DND-41 (cell line): ENCODE data around the gene TAGLN2.

Experiments
- ATAC-seq: fragments of 200-7000 bp; cut with Tn5 transposase; 3 replicates; pipeline ENCODE4 v1.9.1; 2021; ENCODE audit warnings: low read depth; ENCODE audit not compliant: insufficient read depth
- DNase-seq: peaks from one replicate; pipeline ENCODE4 v3.0.0-alpha.2; 2020
- H2AFZ ChIP-seq: 2 replicates; pipeline ENCODE4 v1.6.0; 2012; ENCODE audit warnings: low read depth, low read length
- H3K27ac ChIP-seq: 2 replicates; pipeline ENCODE4 v1.5.1; 2012; ENCODE audit warnings: low read length, inconsistent platforms
- H3K27me3 ChIP-seq: fragments of 200-600 bp; sonication (generic); 2 replicates; pipeline ENCODE4 v1.6.0; 2012; ENCODE audit warnings: low read length, mild to moderate bottlenecking, inconsistent platforms; ENCODE audit not compliant: insufficient read depth, poor library complexity
- H3K36me3 ChIP-seq: 2 replicates; pipeline ENCODE4 v1.5.1; 2012; ENCODE audit warnings: low read length, inconsistent platforms; ENCODE audit not compliant: insufficient read depth
- H3K4me1 ChIP-seq: 2 replicates; pipeline ENCODE4 v1.5.1; 2012; ENCODE audit warnings: mild to moderate bottlenecking, low read length; ENCODE audit not compliant: insufficient read depth
- H3K4me2 ChIP-seq: 2 replicates; pipeline ENCODE4 v1.6.0; 2012; ENCODE audit warnings: mild to moderate bottlenecking, moderate library complexity, low read length, inconsistent platforms; ENCODE audit not compliant: insufficient read depth
- H3K4me3 ChIP-seq, 2 experiments: fragments of 200-600 bp in 1 of 2; shearing (Covaris generic) in 1 of 2; 2 replicates each; pipeline ENCODE4 v1.5.1; 2012 to 2016; ENCODE audit warnings: inconsistent platforms in 2 of 2, low read length in 2 of 2, mild to moderate bottlenecking in 2 of 2, low read depth in 1 of 2, moderate library complexity in 1 of 2
- H3K79me2 ChIP-seq: 2 replicates; pipeline ENCODE4 v1.6.0; 2012; ENCODE audit warnings: low read length, inconsistent platforms; ENCODE audit not compliant: insufficient read depth
- H3K9ac ChIP-seq: 2 replicates; pipeline ENCODE4 v1.6.0; 2012; ENCODE audit warnings: low read depth, mild to moderate bottlenecking, inconsistent platforms, low read length, moderate library complexity
- H3K9me3 ChIP-seq: 2 replicates; pipeline ENCODE4 v1.5.1; 2012; ENCODE audit warnings: low read length, moderate library complexity, mild to moderate bottlenecking, inconsistent platforms; ENCODE audit not compliant: insufficient read depth, severe bottlenecking
- H4K20me1 ChIP-seq: 2 replicates; pipeline ENCODE4 v1.6.0; 2012; ENCODE audit warnings: low read length; ENCODE audit not compliant: insufficient read depth
- EZH2 ChIP-seq: IDR thresholded peaks from 3 replicates; pipeline ENCODE4 v1.6.1; 2012; ENCODE audit warnings: borderline replicate concordance, low read depth, mild to moderate bottlenecking, moderate library complexity, low read length, inconsistent platforms; ENCODE audit not compliant: severe bottlenecking
- TF ChIP-seq, protein P1 (sequence below): IDR thresholded peaks from 2 replicates; pipeline ENCODE4 v1.5.1; 2012; ENCODE audit warnings: borderline replicate concordance, low read length, moderate library complexity, mild to moderate bottlenecking; ENCODE audit not compliant: poor library complexity, severe bottlenecking; ENCODE audit errors: extremely low read depth

TAGLN2 gene

DNA sequence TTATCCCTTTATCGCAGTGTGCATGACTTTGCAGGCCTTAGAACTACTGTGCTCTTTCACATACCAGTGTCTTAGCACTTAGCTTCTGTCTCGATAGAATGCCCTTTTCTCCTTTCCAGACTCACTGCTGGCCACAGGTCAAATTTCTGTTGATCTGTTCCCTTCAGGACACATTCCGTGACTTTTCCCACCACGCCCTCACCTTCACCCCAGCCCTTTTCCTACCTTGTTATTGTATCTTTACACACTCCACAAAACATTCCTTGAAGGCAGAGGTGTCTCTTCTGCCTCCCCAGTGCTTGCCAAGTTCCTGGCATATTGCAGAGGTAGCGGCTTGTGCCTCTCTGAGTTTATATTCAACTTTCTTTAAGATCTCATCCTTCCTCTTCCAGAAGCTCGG is 23.8 kb upstream of the TAGLN2 start:
- Histone ChIP-seq H3K36me3 (no peaks in the 10 kb centered on the region), H4K20me1 (no peaks in the 10 kb centered on the region; the same call in 1 of the 2 replicates), H3K27me3 (peaks cover 59% of the 10 kb centered on the region), H3K4me1 (peaks cover 6% of the 10 kb centered on the region), H3K9ac (no peak overlapping the region), H2AFZ (no peak overlapping the region), H3K4me3 (no peak overlapping the region), H3K27ac (no peak overlapping the region), H3K4me2 (no peak overlapping the region), H3K79me2 (no peaks in the 10 kb centered on the region), H3K9me3 (no peaks in the 10 kb centered on the region)
- TF ChIP-seq EZH2: peak; percentile 47
- TF ChIP-seq, protein P1, sequence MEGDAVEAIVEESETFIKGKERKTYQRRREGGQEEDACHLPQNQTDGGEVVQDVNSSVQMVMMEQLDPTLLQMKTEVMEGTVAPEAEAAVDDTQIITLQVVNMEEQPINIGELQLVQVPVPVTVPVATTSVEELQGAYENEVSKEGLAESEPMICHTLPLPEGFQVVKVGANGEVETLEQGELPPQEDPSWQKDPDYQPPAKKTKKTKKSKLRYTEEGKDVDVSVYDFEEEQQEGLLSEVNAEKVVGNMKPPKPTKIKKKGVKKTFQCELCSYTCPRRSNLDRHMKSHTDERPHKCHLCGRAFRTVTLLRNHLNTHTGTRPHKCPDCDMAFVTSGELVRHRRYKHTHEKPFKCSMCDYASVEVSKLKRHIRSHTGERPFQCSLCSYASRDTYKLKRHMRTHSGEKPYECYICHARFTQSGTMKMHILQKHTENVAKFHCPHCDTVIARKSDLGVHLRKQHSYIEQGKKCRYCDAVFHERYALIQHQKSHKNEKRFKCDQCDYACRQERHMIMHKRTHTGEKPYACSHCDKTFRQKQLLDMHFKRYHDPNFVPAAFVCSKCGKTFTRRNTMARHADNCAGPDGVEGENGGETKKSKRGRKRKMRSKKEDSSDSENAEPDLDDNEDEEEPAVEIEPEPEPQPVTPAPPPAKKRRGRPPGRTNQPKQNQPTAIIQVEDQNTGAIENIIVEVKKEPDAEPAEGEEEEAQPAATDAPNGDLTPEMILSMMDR: no peak
- no peak for DNase-seq
- ATAC-seq: no peak

- no peak overlapping the region for H3K27ac ChIP-seq
- H3K9ac ChIP-seq: no peak overlapping the region
- H2AFZ ChIP-seq: no peak overlapping the region
- H3K27me3 ChIP-seq: peaks cover 69% of the 10 kb centered on the region
- no peaks in the 10 kb centered on the region; the same call in 1 of the 2 replicates for H4K20me1 ChIP-seq
- no peaks in the 10 kb centered on the region for H3K79me2 ChIP-seq
- TF ChIP-seq EZH2: no peak
- TF ChIP-seq, protein P1: no peak
- no peak for DNase-seq
- peaks cover 6% of the 10 kb centered on the region for H3K4me1 ChIP-seq
- H3K4me3 ChIP-seq: no peak overlapping the region
- ATAC-seq: no peak
- H3K9me3 ChIP-seq: no peaks in the 10 kb centered on the region
- no peak overlapping the region for H3K4me2 ChIP-seq
- H3K36me3 ChIP-seq: no peaks in the 10 kb centered on the region
Measured at GRCh38 chr1:159947942-159948341, 22.6 kb upstream of the TAGLN2 start.

DNA sequence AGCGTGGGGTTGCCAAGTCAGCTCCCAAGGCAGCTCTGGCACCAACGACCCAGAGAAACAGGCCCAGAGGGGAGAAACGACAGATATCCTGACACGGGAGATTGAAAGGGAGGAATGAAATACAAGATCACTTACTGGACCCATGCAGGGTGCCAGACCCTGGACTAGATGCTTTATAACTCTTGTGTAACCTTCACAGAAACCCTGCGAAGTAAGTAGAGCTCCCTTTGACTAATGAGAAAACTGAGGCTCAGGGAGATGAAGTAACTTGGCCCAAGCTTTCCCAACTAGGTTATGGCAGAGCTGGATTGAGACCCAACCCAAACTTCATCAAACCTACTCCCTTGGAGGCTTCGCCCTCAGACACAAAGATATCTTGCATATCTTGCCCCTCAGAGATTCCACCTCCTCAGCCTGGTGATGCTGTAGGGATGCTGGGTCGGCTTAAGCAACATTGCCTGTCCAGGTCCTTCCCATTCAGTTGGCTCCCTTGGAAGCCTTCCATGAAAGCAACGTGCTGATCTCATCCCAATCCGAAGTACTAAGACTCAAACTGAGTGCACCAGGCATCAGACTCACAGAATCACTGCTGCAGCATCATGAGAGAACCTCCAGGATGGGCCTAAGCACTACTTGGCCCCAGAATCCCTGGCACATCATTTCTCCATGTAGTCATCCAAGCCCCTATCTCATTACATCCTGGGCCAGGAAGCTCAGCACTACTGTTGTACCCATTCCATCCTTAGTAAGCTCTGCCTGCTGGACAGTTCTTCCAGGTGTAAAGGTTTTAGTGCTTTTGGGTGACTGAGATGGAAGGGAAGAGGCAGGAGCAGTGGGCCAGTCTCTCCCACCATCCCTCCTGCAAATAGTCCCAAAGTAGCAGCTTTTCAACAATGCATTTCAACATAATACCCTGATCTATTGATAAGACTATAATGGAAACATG is 21.2 kb upstream of the TAGLN2 start:
- no peak for ATAC-seq
- H3K4me3 ChIP-seq: no peak overlapping the region
- H3K4me2 ChIP-seq: no peak overlapping the region
- peaks cover 6% of the 10 kb centered on the region for H3K4me1 ChIP-seq
- H2AFZ ChIP-seq: no peak overlapping the region
- H3K79me2 ChIP-seq: no peaks in the 10 kb centered on the region
- peaks cover 69% of the 10 kb centered on the region for H3K27me3 ChIP-seq
- DNase-seq: no peak
- no peak for TF ChIP-seq EZH2
- H3K27ac ChIP-seq: no peak overlapping the region
- H3K9ac ChIP-seq: no peak overlapping the region
- no peaks in the 10 kb centered on the region for H3K9me3 ChIP-seq
- H3K36me3 ChIP-seq: no peaks in the 10 kb centered on the region
- H4K20me1 ChIP-seq: no peaks in the 10 kb centered on the region; the same call in 1 of the 2 replicates

GRCh38 chr1:159945483-159946241 is 20.4 kb upstream of the TAGLN2 start, which contains the start of gene IGSF9:
IGSF9 (minus strand) TSS chr1:159945613; CDS start chr1:159943454, 2,159 bp downstream.
- ATAC-seq (peak; percentile 99), DNase-seq (peak; percentile 86)
- H3K79me2 ChIP-seq: no peaks in the 10 kb centered on the region
- peaks cover 75% of the 10 kb centered on the region for H3K27me3 ChIP-seq
- H3K27ac ChIP-seq: no peak within 1 kb of the TSS
- no peak within 1 kb of the TSS for H2AFZ ChIP-seq
- no peaks in the 10 kb centered on the region; the same call in 1 of the 2 replicates for H4K20me1 ChIP-seq
- no peak within 1 kb of the TSS for H3K4me3 ChIP-seq
- TF ChIP-seq EZH2: peak; percentile 83
- TF ChIP-seq, protein P1: peak; percentile 51
- peaks cover 6% of the 10 kb centered on the region for H3K4me1 ChIP-seq
- H3K36me3 ChIP-seq: no peaks in the 10 kb centered on the region
- no peak within 1 kb of the TSS for H3K9ac ChIP-seq
- no peaks in the 10 kb centered on the region for H3K9me3 ChIP-seq
- H3K4me2 ChIP-seq: peak within 1 kb of the TSS; percentile 15; the same call in 1 of the 2 replicates
